NCI-H345 treated with DMSO at 0.1 percent for 48 hours (cell line): ENCODE data around the gene STAC3.
"Not testable (repeated sequence)": the region's sequence is repeated elsewhere in the genome, so short reads cannot be mapped to it uniquely, and the experiment has no call there.

Experiments used
- DNase-seq: peaks from one replicate; lab custom pipeline; 2025; ENCODE audit not compliant: unreplicated experiment; lab: John Stamatoyannopoulos, UW

Gene STAC3

DNA sequence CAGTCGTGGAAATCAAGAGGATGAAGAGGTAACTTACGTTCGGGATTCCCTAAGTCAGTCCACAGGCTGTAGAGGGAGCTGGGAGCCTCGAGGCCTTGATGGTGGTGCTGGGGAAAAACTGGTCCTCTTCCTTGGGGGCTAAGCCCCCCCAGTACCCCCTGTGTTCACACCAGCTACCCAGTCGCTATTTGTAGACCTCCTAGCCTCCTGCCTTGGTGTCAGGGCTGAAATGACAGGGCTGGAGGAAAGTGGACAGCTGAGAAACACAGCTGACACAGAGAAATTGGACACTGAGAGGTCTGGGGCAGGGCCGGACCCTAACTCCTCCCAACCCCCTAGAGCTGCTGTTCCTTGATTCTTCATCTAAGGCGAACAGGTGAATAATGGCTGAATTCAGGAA is at the start of gene STAC3:
TSS of gene STAC3 (minus strand) at position 232 of the 400 bp plus-strand sequence. CDS start 1,551 bp downstream, outside the sequence.
- no peak for DNase-seq

GRCh38 chr12:57299514-57300016 is 48.6 kb upstream of the STAC3 start:
- DNase-seq = no peak

DNA sequence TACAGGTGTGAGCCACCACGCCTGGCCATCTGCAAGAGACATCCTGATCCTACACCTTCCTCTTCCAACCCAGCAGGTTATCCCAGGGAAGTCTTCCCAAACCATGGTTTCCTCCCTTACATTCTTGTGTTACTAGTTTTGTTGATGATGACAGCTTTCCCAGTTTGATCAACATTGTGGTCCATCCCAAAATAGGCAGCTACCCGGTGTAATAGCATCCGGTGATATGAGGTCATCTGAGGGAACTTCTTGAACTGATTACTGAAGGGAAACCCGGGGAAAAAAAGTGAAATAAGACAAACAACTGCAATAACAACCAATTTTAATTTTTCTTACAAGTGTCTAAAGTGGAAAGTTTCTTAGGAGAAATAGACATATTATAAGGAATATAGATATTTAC is 45.3 kb upstream of the STAC3 start:
- DNase-seq = no peak

GRCh38 chr12:57282073-57282472 is 31.1 kb upstream of the STAC3 start:
- DNase-seq = not testable (repeated sequence)

DNA sequence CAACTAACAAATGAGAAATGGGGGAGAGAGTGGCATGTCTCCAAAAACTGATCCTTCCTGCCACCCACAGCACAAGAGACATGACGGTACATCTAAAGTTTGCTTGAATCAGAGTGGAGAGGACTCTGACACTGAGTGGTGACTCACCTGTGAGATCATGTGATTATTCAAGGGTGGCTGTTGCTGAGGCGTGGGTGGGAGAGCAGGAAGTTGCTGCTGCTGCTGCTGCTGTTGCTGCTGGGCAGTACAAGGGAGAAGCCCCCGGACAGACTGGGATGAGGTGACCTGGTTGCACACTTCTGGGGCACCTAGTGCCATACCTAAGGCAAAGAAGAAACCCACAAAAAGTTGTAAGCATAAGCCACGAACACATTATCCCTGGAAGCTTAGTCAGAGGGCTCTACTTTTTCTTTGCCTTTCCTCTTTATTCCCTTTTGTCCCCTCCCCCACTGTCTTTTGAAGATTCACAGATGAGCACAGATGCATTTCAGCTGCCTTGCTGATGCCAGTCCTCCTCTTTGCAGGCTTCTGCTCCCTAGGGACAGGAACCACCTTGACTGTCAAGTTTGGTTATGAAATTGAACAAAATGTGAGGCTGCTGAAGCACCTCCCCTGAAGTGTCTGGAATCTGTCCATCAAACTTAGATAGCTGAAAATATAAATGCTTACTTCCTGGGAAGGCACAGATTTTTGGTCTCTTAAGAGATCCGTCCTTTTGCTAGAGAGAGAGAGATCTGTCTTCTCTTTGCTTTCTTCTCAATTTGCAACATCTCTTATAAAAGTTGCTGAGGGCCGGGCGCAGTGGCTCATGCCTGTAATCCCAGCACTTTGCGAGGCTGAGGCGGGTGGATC is 29.4 kb upstream of the STAC3 start:
- no peak for DNase-seq

DNA sequence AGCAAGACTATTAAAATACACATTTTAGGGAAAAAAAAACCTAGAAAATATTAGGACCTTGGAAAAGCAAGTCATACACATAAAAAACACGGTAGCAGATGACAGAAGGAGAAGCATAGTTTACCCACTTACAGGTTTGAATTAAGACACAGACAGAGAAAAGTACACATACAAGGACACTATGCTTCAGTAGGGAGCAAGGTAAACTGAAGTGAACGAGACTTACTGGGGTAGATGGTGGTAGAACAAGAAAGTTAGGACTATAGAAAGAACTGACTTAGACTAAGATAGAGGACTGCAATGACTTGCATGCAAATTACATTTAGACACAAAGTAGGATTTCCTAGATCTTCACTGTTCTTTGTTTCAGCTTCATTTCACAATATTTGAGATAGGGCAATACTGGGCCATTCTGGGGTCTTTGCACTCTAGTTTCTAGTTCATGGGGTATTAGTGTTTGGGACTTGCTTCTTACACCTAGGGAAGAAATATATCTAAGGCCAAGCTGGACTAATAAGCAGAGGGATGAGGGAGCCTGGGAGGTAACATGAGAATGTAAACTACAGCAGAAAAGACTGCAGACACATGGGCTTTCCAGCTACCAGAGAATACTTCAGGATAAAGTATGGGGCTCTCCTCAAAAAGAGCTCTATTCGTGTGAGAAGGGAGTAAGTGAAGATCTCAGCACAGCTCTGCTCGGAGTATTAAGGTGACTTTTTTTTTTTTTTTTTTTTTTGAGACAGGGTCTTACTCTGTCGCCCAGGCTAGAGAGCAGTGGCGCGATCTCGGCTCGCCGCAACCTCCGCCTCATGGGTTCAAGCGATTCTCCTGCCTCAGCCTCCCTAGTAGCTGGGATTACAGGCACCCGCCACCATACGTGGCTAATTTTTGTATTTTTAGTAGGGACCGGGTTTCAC is 27.7 kb upstream of the STAC3 start:
- no peak for DNase-seq

DNA sequence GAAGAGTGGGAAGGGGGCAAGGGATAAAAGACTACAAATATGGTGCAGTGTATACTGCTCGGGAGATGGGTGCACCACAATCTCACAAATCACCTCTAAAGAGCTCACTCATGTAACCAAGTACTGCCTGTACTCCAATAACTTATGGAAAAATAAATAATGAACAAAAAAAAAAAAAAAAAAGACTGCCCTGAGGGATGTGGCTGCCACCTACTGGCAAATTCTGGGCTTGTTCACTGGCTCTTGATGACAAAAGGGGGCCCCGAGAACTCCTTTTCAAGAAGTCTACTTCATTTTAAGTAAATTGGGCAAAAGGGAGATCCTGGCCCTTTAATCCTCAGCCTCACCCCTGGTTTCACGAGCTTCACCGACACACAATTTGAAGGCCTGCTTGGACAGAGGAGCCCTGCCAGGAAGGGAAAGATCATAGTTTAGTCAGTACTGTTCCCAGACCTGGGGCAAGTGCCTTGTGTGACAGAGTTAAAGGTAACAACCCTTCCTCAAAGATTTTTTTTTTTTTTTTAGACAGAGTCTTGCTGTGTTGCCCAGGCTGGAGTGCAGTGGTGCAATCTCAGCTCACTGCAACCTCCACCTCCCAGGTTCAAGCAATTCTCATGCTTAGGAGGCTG is 26.1 kb upstream of the STAC3 start:
- no peak for DNase-seq

DNA sequence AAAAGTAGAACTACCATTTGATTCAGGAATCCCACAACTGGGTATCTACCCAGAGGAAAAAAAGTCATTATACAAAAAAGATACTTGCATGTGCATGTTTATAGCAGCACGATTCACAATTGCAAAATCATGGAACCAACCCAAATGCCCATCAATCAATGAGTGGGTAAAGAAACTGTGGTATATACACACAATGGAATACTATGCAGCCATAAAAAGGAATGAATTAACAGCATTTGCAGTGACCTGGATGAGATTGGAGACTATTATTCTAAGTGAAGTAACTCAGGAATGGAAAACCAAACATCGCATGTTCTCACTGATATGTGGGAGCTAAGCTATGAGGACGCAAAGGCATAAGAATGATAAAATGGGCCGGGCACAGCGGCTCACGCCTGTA is 25.2 kb upstream of the STAC3 start:
- DNase-seq = not testable (repeated sequence)

DNA sequence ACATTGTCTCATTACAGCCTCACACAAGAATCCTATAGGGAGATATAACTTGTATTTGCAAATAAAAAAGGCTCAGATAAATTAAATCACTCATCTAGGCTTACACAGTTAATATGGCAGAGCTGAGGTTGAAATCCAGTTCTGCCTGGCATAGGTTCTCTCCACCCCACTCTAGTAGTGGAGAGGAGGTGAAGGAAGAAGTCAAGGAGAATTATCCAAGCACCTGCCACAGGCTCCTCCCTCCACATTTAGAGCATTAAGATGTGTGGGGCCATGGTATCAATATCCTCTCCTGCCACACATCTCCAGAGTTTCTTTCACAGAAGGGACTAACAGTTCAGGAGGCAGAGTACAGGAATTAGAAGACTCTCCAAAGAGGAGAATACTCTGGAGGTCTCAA is 22.5 kb upstream of the STAC3 start:
- DNase-seq = no peak

DNA sequence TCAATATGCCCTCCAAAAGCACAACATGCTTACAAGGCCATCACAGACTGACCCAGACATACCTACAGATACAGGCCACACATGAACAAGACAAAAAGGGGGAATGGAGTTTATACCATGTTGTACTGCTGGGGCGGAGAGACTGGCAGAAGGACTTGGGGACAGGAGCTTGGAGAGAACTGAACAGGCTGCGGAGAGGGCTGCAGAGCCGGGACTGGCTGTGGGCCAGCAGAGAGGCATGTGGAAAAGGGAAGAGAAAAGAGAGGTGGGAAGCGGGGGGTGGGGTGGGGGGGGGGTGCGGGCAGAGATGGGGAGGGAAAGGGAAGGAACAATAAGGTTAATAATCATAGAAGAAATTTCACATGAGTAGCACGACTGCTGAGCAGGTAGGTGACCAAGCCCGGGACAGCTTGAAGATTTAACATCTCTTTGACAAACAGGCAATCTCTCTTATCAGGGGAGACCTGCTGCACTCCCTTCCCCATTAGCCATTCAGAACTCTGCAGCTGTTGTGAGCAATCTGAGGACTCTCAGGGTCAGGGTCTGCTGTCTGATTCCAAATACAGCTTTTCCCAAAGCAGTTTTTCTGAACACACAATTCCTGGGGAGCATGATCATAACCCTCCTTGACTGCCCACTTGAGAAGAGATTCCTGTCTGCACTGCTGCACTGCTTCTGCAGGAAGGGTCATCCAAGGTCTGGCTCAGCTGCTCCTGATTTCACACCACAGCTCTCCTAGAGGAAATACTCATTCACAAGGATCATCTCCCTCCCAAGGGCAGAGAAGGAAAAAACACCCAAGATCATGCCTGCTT is 21.6 kb upstream of the STAC3 start:
- no peak for DNase-seq

- no peak for DNase-seq
Measured at GRCh38 chr12:57270966-57271470, 20.0 kb upstream of the STAC3 start.

- DNase-seq = no peak
Measured at GRCh38 chr12:57268264-57268663, 17.3 kb upstream of the STAC3 start.

GRCh38 chr12:57266681-57267080 is 15.7 kb upstream of the STAC3 start:
- no peak for DNase-seq

DNA sequence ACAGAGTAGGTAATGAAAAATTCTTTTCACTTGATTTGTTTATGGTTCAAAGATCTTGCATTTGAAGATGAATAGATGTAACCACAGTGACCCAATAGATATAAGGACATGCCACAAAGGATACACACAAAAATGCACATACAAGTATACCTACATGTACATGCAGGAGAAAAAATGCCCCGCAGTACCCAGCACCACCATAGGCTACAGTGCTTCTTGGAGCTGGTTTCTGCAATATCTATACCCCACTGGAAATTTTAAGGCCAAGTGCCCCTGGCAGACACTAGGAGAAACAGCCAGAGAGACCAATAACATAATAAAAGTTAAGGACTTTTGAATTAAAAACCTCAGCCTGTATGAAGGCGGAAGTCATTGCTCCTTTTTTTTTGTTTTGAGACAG is 12.1 kb upstream of the STAC3 start:
- no peak for DNase-seq

- no peak for DNase-seq
Measured at GRCh38 chr12:57262126-57262822, 11.3 kb upstream of the STAC3 start.

GRCh38 chr12:57261428-57261865 is 10.5 kb upstream of the STAC3 start:
- DNase-seq = peak; percentile 81

DNA sequence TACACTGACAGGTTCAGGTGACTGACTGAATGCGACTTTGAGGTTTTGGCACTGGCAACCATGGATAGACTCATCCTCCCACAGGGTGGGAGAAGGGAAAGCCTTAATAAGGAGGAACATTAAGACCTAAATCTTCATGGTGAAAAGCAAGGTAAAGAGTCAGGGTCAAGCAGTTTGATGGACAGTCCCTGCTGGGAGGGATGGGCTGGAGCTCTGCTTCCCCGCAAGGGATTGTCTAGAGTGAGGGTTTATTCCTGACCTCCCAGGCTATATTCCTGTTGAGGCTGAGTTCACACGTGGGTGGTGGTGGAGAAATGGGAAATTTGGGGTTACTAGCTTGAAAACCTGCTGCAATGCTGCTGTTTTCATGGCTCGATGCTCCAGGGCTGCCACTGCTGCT is 9.4 kb upstream of the STAC3 start:
- DNase-seq = no peak

- DNase-seq = no peak
Measured at GRCh38 chr12:57258977-57259970, 8.3 kb upstream of the STAC3 start.
